Stomach (tissue), 9 donors: ENCODE results near the gene ARID5B. TPM values are rescaled to one million over a fixed set of nuclear protein-coding genes. Genes with fewer than 3 reads are reported as not detected.

Source experiments
- DNase-seq, 2 donors: peaks; one replicate each; pipeline versions ENCODE4 v3.0.0 to v3.0.0-alpha.2; 2013 to 2019
- H3K27ac ChIP-seq, 5 donors: fragments of 200-600 bp in 4 of 5; sonication (generic) in 4 of 5; one replicate each; pipeline ENCODE4 v1.5.1; 2013 to 2019; ENCODE audit warnings: mild to moderate bottlenecking in 1 of 5, moderate library complexity in 1 of 5
- H3K27me3 ChIP-seq, 3 donors: fragments of 200-600 bp; sonication (generic); one replicate each; pipeline ENCODE4 v1.5.1; 2017 to 2019; ENCODE audit warnings: mixed run types in 1 of 3
- H3K36me3 ChIP-seq, 4 donors: fragments of 200-600 bp; sonication (generic); 1 replicate in 3 of 4; 2 replicates in 1 of 4; pipeline ENCODE4 v1.5.1; 2016 to 2019
- H3K4me1 ChIP-seq, 4 donors: fragments of 200-600 bp; sonication (generic); one replicate each; pipeline ENCODE4 v1.5.1; 2016 to 2019
- H3K4me3 ChIP-seq, 4 donors: fragments of 200-600 bp; sonication (generic) in 3 of 4; one replicate each; pipeline ENCODE4 v1.5.1; 2016 to 2019; ENCODE audit warnings: mild to moderate bottlenecking in 1 of 4
- H3K9me3 ChIP-seq, 4 donors: fragments of 200-600 bp; sonication (generic); one replicate each; pipeline ENCODE4 v1.5.1; 2016 to 2019
- CTCF ChIP-seq, 7 experiments: fragments of 450-650 bp in 4 of 7; fragments of 200-600 bp in 3 of 7; sonication (generic) in 3 of 7; IDR thresholded peaks; one replicate each; pipeline ENCODE4 v1.5.1; 2016 to 2019; ENCODE audit warnings: antibody characterized with exemption in 7 of 7, control low read depth in 2 of 7, mild to moderate bottlenecking in 1 of 7
- EP300 ChIP-seq: sonication (generic); formaldehyde crosslinking; IDR thresholded peaks from one replicate; pipeline ENCODE4 v1.6.1; 2017; ENCODE audit warnings: antibody characterized with exemption
- POLR2A ChIP-seq, 4 donors: fragments of 450-650 bp; IDR thresholded peaks; one replicate each; pipeline ENCODE4 v1.6.1; 2016; ENCODE audit warnings: antibody characterized with exemption in 4 of 4, control low read depth in 2 of 4, mild to moderate bottlenecking in 1 of 4, moderate library complexity in 1 of 4
- POLR2AphosphoS5 ChIP-seq, 3 donors: sonication (generic); formaldehyde crosslinking; IDR thresholded peaks; one replicate each; pipeline ENCODE4 v1.6.1; 2016; ENCODE audit warnings: antibody characterized with exemption in 3 of 3
- WGBS, 5 donors: extraction: QIAGEN DNeasy Blood & Tissue Kit in 3 of 5; methylation state at CpG; one replicate each; pipeline versions ENCODE4 v1.1.5 to v1.1.7; 2013 to 2018; 5-methylcytosine and 5-hydroxymethylcytosine counted together
- intact Hi-C: fragments of 100-400 bp; cut with DNase I; formaldehyde crosslinking; loops from one replicate; pipeline ENCODE4 v1.15.1; 2023; ENCODE audit warnings: low total_unique reads
- polyA plus RNA-seq, 3 donors: library from polyadenylated mRNA; stranded (reverse); fragments of 200-250 nt; gene quantifications; one replicate each; pipeline ENCODE4 v1.2.3, GENCODE V29; 2013
- total RNA-seq, 5 donors: library from RNA; depleted of rRNA; stranded (reverse); fragments of >200 nt; gene quantifications; one replicate each; pipeline versions ENCODE4 v1.1.0 to v1.2.3, GENCODE V29; 2014 to 2016
- donor health status: healthy with polysubstance abuse.
- donor health status: Bipolar disorder and iron deficiency.
- donor health status: healthy.

ARID5B gene
- total and polyA plus RNA-seq, 8 donors, result 5.4 to 64.2 (median 11.9) TPM

- H3K9me3 ChIP-seq, result no peaks in the 10 kb centered on the region
- H3K27ac ChIP-seq, result peak overlapping the region in 2 of 5 donors; percentile 18 to 50
- TF ChIP-seq CTCF (IDR thresholded peaks at IDR 0.05), result no peak
- TF ChIP-seq EP300, result no peak
- TF ChIP-seq POLR2A (IDR thresholded peaks at IDR 0.05), result no peak
- no peak for TF ChIP-seq POLR2AphosphoS5 (IDR thresholded peaks at IDR 0.05)
- no peak for DNase-seq
- H3K4me3 ChIP-seq, result no peak overlapping the region
- WGBS, 5 donors, result 82 to 95% (median 92%) methylated on average over 2 of the region's 2 CpGs
- peaks cover 11 to 32% (median 30%) of the 10 kb centered on the region in 4 donors for H3K4me1 ChIP-seq
- no peaks in the 10 kb centered on the region for H3K27me3 ChIP-seq
- intact Hi-C loops, result no loop called here
- H3K36me3 ChIP-seq, result peaks cover 0 to 6% (median 3%) of the 10 kb centered on the region in 4 donors
Measured at GRCh38 chr10:62008946-62009345, 107.4 kb downstream of the ARID5B start.

- 65 to 73% (median 69%) methylated on average over 5 of the region's 5 CpGs for WGBS, 5 donors
- TF ChIP-seq POLR2AphosphoS5 (IDR thresholded peaks at IDR 0.05), result no peak
- TF ChIP-seq CTCF (IDR thresholded peaks at IDR 0.05), result no peak
- no peak for TF ChIP-seq POLR2A (IDR thresholded peaks at IDR 0.05)
- TF ChIP-seq EP300, result no peak
- H3K4me1 ChIP-seq, result peaks cover 11 to 20% (median 17%) of the 10 kb centered on the region in 4 donors
- peak overlapping the region in 2 of 5 donors; percentile 4 to 50 for H3K27ac ChIP-seq
- H3K9me3 ChIP-seq, result no peaks in the 10 kb centered on the region
- no peak overlapping the region for H3K4me3 ChIP-seq
- H3K27me3 ChIP-seq, result no peaks in the 10 kb centered on the region
- no peak for DNase-seq
- intact Hi-C loops, result no loop called here
- H3K36me3 ChIP-seq, result peaks cover 0 to 10% (median 4%) of the 10 kb centered on the region in 4 donors
Measured at GRCh38 chr10:62010366-62010765, 108.9 kb downstream of the ARID5B start.

GRCh38 chr10:62011558-62011957 is 110.1 kb downstream of the ARID5B start:
- no peak overlapping the region for H3K4me3 ChIP-seq
- peak in 1 of 3 donors; percentile 28 for TF ChIP-seq POLR2AphosphoS5 (IDR thresholded peaks at IDR 0.05)
- no peak for TF ChIP-seq EP300
- no peak for TF ChIP-seq POLR2A (IDR thresholded peaks at IDR 0.05)
- TF ChIP-seq CTCF (IDR thresholded peaks at IDR 0.05), result no peak
- peak; percentile 55 to 80 for DNase-seq
- peak overlapping the region in 1 of 5 donors; percentile 50 for H3K27ac ChIP-seq
- intact Hi-C loops, result no loop called here
- H3K36me3 ChIP-seq, result peaks cover 0 to 10% (median 4%) of the 10 kb centered on the region in 4 donors
- WGBS, 5 donors, result 42 to 68% (median 48%) methylated on average over 5 of the region's 5 CpGs
- H3K4me1 ChIP-seq, result peaks cover 10 to 24% (median 14%) of the 10 kb centered on the region in 4 donors
- H3K27me3 ChIP-seq, result no peaks in the 10 kb centered on the region
- H3K9me3 ChIP-seq, result no peaks in the 10 kb centered on the region

DNA sequence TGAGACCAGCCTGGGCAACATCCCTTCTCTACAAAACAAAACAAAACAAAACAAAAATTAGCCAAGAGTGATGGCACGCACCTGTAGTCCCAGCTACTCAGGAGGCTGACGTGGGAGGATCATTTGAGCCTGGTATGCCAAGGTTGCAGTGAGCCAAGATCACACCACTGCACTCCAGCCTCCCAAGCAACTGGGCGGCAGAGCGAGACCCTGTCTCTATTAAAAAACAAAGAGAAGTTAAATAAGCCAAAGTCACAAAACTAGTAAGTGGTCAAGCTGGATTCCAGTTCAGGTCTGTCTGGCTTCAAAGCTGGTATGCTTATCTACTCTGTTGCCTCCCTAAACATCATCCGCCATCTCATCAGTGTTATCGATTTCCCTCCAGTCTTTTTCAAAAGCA is 110.8 kb downstream of the ARID5B start:
- WGBS, 5 donors, result 90 to 96% (median 94%) methylated on average over 6 of the region's 6 CpGs
- TF ChIP-seq CTCF (IDR thresholded peaks at IDR 0.05) (no peak), EP300 (no peak), POLR2A (IDR thresholded peaks at IDR 0.05) (no peak), POLR2AphosphoS5 (IDR thresholded peaks at IDR 0.05) (no peak)

More for the DNA sequence above, 110.8 kb downstream of the ARID5B start:
- peaks cover 18 to 31% (median 22%) of the 10 kb centered on the region in 4 donors for H3K4me1 ChIP-seq
- H3K4me3 ChIP-seq, result no peak overlapping the region
- intact Hi-C loops, result no loop called here
- no peaks in the 10 kb centered on the region for H3K27me3 ChIP-seq
- no peaks in the 10 kb centered on the region for H3K9me3 ChIP-seq
- no peak for DNase-seq
- H3K27ac ChIP-seq, result peak overlapping the region in 1 of 5 donors; percentile 23
- peaks cover 0 to 10% (median 4%) of the 10 kb centered on the region in 4 donors for H3K36me3 ChIP-seq
